PC-9 (cell line): ENCODE measurements around the gene FOXP1.

Experiments
- EZH2 ChIP-seq: fragments of 200-600 bp; sonication (generic); IDR thresholded peaks from 2 replicates; pipeline ENCODE4 v1.8.0; 2017; ENCODE audit warnings: antibody characterized with exemption, low read depth
- TF ChIP-seq, protein P1 (sequence below): fragments of 200-600 bp; sonication (generic); conservative IDR thresholded peaks from 2 replicates; pipeline ENCODE4 v1.6.1; 2017; ENCODE audit warnings: mixed run types, antibody characterized with exemption, mild to moderate bottlenecking, moderate library complexity

DNA sequence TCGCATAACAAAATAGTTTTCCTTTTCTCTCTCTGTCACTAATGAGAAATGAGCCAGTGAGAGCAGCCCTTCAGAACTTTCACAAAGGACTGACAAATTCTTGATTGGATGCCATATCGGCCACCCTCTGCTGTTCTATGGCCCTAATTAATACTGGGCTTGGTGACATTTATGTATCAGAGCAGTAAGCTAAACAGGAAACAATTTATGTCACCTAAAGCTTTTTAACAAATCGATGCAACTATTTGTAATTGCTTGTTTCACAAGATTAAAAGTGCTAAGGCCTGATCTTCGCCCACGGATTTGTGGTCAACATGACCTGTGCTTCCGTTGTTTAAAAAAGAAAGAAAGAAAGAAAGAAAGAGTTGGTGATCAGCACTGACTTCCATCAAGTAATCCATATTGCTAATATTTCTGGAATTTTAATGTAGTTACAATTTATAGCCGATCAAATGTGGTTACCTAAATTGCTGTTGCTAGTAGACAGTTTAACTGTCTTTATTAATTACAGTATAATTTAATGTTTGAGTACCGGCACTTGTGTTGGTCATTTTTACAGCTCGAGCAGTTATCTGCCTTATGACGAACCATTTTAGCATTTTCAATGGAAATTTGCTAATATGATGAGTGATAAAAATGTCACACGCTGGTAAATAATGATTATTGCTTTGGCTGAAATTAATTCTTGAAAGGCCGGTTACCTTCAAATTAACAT is 631.3 kb downstream of the FOXP1 start:
- TF ChIP-seq, protein P1, sequence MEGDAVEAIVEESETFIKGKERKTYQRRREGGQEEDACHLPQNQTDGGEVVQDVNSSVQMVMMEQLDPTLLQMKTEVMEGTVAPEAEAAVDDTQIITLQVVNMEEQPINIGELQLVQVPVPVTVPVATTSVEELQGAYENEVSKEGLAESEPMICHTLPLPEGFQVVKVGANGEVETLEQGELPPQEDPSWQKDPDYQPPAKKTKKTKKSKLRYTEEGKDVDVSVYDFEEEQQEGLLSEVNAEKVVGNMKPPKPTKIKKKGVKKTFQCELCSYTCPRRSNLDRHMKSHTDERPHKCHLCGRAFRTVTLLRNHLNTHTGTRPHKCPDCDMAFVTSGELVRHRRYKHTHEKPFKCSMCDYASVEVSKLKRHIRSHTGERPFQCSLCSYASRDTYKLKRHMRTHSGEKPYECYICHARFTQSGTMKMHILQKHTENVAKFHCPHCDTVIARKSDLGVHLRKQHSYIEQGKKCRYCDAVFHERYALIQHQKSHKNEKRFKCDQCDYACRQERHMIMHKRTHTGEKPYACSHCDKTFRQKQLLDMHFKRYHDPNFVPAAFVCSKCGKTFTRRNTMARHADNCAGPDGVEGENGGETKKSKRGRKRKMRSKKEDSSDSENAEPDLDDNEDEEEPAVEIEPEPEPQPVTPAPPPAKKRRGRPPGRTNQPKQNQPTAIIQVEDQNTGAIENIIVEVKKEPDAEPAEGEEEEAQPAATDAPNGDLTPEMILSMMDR = no peak
- no peak for TF ChIP-seq EZH2
